NCI-H524 treated with DMSO at 0.1 percent for 48 hours (cell line): ENCODE results near the gene SEC31A.

Experiments
- DNase-seq: peaks from one replicate; lab custom pipeline; 2025; lab: John Stamatoyannopoulos, UW

The SEC31A gene

DNA sequence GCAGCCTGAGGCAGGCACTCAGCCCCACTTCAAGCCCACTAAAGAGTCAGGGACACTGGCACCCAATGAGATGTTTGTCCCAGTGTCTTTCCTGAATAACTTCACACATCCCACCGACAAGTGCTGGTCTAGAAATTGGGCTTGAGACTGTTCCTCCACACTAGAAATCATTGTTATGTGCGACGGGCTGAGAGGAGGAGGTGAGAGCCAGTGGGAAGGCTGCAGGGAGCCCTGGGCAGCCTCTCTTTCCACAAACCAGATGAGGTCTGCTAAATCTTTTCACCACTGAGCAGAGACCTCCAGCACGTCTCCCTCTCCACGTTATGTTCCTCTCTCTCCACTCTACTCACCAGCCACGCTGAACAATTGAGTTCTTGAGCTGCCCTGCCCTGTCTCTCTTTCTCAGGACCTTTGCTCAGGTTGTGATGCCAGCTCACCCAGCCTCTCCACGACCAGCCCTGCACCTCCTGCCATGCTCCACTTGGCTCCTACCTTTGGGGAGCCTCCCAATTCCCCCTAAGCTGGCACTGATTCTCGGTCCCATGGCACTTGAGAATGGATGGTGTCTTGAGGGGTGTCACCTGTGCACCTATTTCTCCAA is 100.8 kb downstream of the SEC31A start:
- no peak for DNase-seq

DNA sequence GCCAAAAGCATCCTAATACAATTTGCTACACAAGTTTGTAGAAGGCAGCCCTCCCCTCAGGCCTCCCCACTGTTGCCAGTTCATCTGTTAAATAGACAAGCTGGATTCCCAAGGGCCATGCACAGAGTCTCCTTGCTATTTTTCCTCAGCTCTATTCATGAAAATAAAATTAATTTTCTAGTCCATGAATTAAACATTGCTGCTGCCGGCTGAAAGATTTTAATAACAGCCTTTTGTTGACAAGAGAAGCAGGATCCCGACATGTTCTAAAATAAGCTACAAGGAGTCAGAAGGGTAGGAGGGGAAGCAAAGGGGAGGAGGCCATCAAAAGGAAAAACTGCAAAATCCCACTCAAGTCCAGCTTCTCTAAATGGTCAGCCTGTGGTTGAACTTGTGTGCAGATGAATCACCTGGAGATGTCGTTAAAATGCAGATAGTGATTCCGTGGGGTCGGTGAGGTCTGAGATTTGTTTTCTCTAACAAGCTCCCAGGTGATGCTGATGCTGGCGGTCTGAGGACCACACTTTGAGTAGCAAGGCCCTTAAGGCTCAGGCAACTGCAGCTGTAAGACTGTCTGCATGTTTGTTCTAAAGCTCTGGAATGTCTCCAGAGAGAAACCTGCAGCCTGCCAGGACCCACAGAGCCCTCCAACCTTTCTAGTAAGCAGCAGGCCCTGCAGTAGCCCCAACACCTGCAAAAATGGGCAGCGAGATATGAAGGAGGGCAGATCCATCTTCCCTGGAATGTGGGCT is 101.8 kb downstream of the SEC31A start:
- DNase-seq: no peak

GRCh38 chr4:82787342-82787741 is 103.6 kb downstream of the SEC31A start:
- DNase-seq: no peak

DNA sequence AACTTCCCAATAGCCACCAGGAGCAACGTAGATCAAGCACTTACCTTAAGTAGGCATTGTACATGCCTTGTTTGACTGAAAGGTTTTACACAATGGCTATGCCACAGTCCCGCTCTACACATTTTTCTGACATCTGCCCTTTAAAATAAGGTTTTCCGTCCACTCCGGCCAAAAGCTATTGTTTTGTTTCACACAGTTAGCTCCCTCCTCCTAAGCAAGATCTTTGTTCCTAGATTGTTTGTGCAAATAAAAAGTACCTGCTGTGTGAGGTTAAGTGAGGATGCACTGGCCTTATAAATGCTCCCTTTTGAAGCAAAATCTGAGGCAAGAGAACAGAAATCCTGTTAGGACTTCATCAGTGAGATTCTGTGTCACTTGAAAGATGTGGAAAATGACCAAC is 104.1 kb downstream of the SEC31A start:
- no peak for DNase-seq

DNA sequence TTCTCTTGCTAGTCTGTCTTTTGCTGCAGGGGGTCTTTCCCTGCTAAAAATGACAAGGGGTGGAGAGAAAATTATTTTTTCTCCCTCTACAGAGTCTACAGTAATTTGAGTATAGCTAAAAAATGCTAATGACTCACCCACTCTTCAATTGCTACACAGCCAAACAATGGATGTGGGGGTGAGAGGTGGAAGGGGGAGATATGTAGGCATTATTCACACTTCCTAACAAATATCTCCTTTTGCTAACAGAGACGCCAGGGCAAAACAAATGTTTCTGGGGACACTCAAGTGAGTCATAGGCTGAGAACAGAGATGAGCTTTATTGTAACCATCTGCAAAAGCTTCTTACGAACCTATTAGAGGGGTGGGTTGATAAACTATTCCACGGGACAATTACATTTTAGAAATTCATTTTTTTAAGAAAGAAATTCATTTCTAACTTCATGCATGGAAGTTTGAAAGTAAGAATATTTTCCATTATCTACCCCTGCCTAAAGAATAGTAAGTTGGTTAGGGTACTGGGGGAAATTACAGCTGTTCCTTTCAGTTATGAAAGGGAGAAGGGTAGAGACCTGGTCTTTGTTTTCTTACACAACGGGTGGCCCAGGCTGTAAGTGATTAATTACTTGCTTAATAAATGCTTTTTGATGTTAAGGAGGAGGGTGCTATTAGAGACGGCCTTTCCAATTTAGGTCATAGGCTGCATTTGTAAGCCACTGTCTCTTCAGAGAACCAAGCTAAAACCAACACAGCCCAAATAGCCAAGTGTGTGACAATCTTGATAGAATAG is 105.1 kb downstream of the SEC31A start:
- no peak for DNase-seq

DNA sequence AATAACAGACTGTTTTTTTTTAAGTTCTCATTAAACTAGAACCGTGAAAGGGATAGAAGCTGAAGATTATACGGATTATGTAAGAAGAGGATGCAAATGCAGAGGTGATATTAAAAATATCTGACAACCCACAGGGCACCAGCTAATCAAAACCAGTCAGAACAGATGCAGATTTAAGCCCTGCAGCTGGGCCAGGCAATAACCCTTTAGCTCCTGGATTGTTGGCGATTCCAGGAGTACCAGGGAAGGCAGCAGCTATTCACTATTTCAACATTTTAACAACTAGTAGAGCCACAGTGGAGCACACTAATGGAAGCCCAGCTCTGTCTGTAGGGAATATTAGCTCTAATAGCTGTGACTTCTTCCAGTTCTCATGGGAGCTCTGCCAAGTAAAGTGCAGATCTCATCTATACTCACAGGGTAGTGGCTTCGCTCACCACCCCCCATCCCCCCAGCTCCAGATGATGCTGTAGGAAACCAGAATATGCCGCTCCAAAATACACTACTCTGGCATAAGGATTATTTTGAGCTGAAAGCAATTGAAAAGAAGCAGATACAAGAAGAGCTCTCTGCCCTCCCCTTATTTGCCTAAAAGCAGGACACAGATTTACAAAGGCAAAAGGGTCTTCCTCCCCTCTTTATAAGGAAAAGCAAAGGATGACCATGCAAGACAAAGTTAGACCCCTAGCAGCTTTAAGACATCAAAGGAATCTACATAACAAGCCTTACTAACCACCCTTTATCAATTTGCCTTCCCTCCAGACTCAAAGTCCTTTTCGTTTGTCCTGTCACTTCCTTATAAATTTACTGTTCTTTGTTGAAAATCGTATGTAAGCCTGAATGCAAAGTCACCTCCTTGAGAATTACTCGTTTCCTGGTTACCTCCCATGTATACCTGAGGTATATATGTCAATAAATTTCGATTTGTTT is 106.0 kb downstream of the SEC31A start:
- DNase-seq: peak; percentile 46

GRCh38 chr4:82782626-82783345 is 108.2 kb downstream of the SEC31A start:
- no peak for DNase-seq

GRCh38 chr4:82780752-82781231 is 110.2 kb downstream of the SEC31A start:
- DNase-seq: peak; percentile 77

DNA sequence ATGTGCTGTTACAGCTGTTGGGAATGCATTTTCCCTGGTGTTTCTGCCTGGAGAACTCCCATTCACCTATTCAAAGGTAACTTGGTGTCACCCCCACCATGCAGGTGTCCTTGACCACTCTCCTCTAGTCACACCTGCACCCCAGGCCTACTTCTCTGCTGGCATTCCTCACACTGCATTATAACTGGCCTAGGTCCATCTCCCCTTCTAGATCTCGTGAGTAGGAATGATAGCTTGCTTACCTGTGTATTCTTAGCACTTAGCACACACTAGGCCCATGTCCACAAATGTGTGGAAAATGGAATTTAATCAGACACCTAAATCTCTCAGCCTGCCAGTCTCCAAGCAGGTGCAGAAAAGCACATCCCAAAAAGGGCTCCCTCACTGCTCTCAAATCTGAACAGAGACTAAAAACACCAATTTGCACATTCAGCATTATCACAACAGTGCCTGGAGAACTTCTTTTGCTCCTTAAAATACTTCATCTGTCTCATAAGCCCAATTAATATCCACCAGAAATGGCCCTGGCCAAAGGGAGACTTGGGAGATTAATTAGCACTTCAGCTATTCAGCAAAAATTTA is 110.7 kb downstream of the SEC31A start:
- no peak for DNase-seq

- no peak for DNase-seq
Measured at GRCh38 chr4:82779032-82779431, 111.9 kb downstream of the SEC31A start.

DNA sequence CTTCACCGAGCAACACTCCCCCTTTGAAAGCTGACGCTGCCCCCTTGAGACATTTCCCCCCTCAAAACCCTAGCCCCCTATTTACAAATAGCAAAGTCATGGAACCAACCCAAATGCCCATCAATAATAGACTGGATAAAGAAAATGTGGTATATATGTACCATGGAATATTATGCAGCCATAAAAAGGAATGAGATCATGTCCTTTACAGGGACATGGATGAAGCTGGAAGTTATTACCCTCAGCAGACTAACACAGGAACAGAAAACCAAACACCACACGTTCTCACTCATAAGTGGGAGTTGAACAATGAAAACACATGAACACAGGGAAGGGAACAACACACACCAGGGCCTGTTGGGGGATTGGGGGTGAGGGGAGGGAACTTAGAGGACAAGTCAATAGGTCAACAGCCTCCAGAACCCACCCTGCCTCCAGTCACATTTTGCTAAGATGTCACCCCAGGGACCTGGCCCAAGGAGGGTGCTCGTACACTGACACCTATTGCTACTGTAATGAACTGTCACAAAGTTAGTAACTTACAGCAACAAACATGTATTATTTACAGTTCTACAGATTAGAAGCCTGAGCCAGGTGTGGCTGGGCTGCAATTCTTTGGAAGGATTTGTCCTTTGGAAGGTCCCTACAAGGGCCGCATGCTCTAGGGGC is 113.0 kb downstream of the SEC31A start:
- DNase-seq: no peak

- no peak for DNase-seq
Measured at GRCh38 chr4:82776925-82777542, 113.9 kb downstream of the SEC31A start.

GRCh38 chr4:82775243-82775642 is 115.7 kb downstream of the SEC31A start:
- no peak for DNase-seq

- no peak for DNase-seq
Measured at GRCh38 chr4:82774711-82775171, 116.2 kb downstream of the SEC31A start.

DNA sequence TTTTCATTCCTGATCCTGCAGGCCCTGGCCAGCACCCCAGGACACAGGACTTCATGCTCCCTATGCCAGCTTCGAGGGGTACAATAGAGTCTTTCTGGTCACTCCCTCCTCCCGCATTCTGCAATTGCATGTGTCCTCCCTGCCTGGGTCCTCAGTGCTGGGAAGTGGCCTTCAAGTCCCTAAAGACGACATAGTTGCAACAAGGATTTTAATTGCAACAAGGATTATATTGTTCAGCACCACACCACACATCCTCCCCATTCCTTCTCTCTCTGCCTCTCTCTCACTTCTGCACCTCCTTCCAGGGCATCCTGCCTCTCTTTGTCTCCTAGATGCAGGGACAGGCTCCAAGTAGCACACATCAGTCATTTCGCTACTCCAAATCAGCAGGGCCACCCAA is 117.9 kb downstream of the SEC31A start:
- DNase-seq: no peak

GRCh38 chr4:82770607-82771006 is 120.3 kb downstream of the SEC31A start:
- DNase-seq: no peak
